Smooth muscle cell (in vitro differentiated cells): ENCODE data around the gene IGFL2. TPM values are rescaled to one million over a fixed set of nuclear protein-coding genes. Genes with fewer than 3 reads are reported as not detected.
"Not testable (repeated sequence)": the region's sequence is repeated elsewhere in the genome, so short reads cannot be mapped to it uniquely, and the experiment has no call there.

Experiments used
- DNase-seq: peaks from one replicate; lab custom pipeline; 2025; ENCODE audit not compliant: unreplicated experiment; lab: John Stamatoyannopoulos, UW
- H2AFZ ChIP-seq: fragments of 200-600 bp; sonication (generic); 2 replicates; pipeline ENCODE4 v1.6.0; 2016; ENCODE audit warnings: antibody characterized with exemption, low read depth, mild to moderate bottlenecking
- H3F3A ChIP-seq: fragments of 200-600 bp; sonication (generic); 2 replicates; pipeline ENCODE4 v1.6.0; 2017; ENCODE audit warnings: antibody characterized with exemption, low read depth
- H3K27ac ChIP-seq: fragments of 200-600 bp; sonication (generic); 2 replicates; pipeline ENCODE4 v1.5.1; 2016; ENCODE audit warnings: low read depth, mild to moderate bottlenecking
- H3K27me3 ChIP-seq: fragments of 200-600 bp; sonication (generic); 2 replicates; pipeline ENCODE4 v1.6.1; 2016; ENCODE audit warnings: low read depth, mild to moderate bottlenecking
- H3K36me3 ChIP-seq: fragments of 200-600 bp; sonication (generic); 2 replicates; pipeline ENCODE4 v1.5.1; 2016; ENCODE audit warnings: low read depth
- H3K4me1 ChIP-seq: fragments of 200-600 bp; sonication (generic); 2 replicates; pipeline ENCODE4 v1.5.1; 2016; ENCODE audit warnings: low read depth
- H3K4me2 ChIP-seq: fragments of 200-600 bp; sonication (generic); 2 replicates; pipeline ENCODE4 v1.6.0; 2016; ENCODE audit warnings: mild to moderate bottlenecking
- H3K4me3 ChIP-seq: fragments of 200-600 bp; sonication (generic); 2 replicates; pipeline ENCODE4 v1.5.1; 2016; ENCODE audit warnings: mild to moderate bottlenecking
- H3K79me2 ChIP-seq: fragments of 200-600 bp; sonication (generic); 2 replicates; pipeline ENCODE4 v1.6.0; 2016; ENCODE audit warnings: low read depth, mild to moderate bottlenecking
- H3K9ac ChIP-seq: fragments of 200-600 bp; sonication (generic); 2 replicates; pipeline ENCODE4 v1.6.0; 2016; ENCODE audit warnings: low read depth
- H3K9me3 ChIP-seq: fragments of 200-600 bp; sonication (generic); replicated peaks from 2 replicates; pipeline ENCODE4 v1.5.1; 2016; ENCODE audit warnings: low read depth
- H4K20me1 ChIP-seq: fragments of 200-600 bp; sonication (generic); 2 replicates; pipeline ENCODE4 v1.6.0; 2016; ENCODE audit warnings: low read depth
- CTCF ChIP-seq: fragments of 200-600 bp; sonication (generic); IDR thresholded peaks from 2 replicates; pipeline ENCODE4 v1.5.1; 2017; ENCODE audit warnings: borderline replicate concordance, mild to moderate bottlenecking, antibody characterized with exemption; ENCODE audit not compliant: insufficient read depth, poor library complexity, severe bottlenecking
- WGBS: methylation state at CpG from one replicate; pipeline ENCODE4 v1.1.7; 2016; ENCODE audit warnings: low lambda C conversion rate; 5-methylcytosine and 5-hydroxymethylcytosine counted together
- polyA plus RNA-seq: library from polyadenylated mRNA; unstranded; fragments of >200 nt; fragmentation: Nextera tagmentation; extraction: Ambion mirVana; gene quantifications from 2 replicates; pipeline ENCODE4 v1.2.1, GENCODE V29; 2016
- total RNA-seq: library from RNA; depleted of rRNA; stranded (reverse); fragments of >200 nt; gene quantifications from 2 replicates; pipeline ENCODE4 v1.2.3, GENCODE V29; 2014

IGFL2 gene
- total and polyA plus RNA-seq, 2 experiments from 2014 or later = 126 to 164 TPM

- no peak for DNase-seq
- Histone ChIP-seq H3K4me3 (no peak overlapping the region), H3K79me2 (no peaks in the 10 kb centered on the region), H3K4me2 (no peak overlapping the region), H3K36me3 (no peaks in the 10 kb centered on the region), H2AFZ (no peak overlapping the region), H3F3A (no peaks in the 10 kb centered on the region), H3K9me3 (no peaks in the 10 kb centered on the region), H3K27me3 (peaks cover 1% of the 10 kb centered on the region), H4K20me1 (no peaks in the 10 kb centered on the region), H3K9ac (no peak overlapping the region), H3K4me1 (no peaks in the 10 kb centered on the region), H3K27ac (no peak overlapping the region)
- TF ChIP-seq CTCF = no peak
- 84% methylated on average over 5 of the region's 5 CpGs for WGBS
Measured at GRCh38 chr19:46204008-46204407, 56.0 kb downstream of the IGFL2 start.

GRCh38 chr19:46205183-46205984 is 57.3 kb downstream of the IGFL2 start:
- H3K4me3 ChIP-seq = no peak overlapping the region
- H2AFZ ChIP-seq = no peak overlapping the region
- TF ChIP-seq CTCF = no peak
- no peaks in the 10 kb centered on the region for H3K9me3 ChIP-seq
- no peaks in the 10 kb centered on the region for H3K79me2 ChIP-seq
- WGBS = 78% methylated on average over 6 of the region's 6 CpGs
- H3K9ac ChIP-seq = no peak overlapping the region
- H3F3A ChIP-seq = no peaks in the 10 kb centered on the region
- no peaks in the 10 kb centered on the region for H3K4me1 ChIP-seq
- no peaks in the 10 kb centered on the region for H4K20me1 ChIP-seq
- DNase-seq = no peak
- no peaks in the 10 kb centered on the region for H3K36me3 ChIP-seq
- no peak overlapping the region for H3K27ac ChIP-seq
- no peak overlapping the region for H3K4me2 ChIP-seq
- no peaks in the 10 kb centered on the region for H3K27me3 ChIP-seq

GRCh38 chr19:46206176-46206575 is 58.1 kb downstream of the IGFL2 start:
- Histone ChIP-seq H3K4me1 (no peaks in the 10 kb centered on the region), H3K79me2 (no peaks in the 10 kb centered on the region), H3K27me3 (no peaks in the 10 kb centered on the region), H4K20me1 (no peaks in the 10 kb centered on the region), H3K36me3 (no peaks in the 10 kb centered on the region), H3K4me2 (no peak overlapping the region), H3K27ac (no peak overlapping the region), H3K4me3 (no peak overlapping the region), H3F3A (no peaks in the 10 kb centered on the region), H2AFZ (no peak overlapping the region), H3K9me3 (no peaks in the 10 kb centered on the region), H3K9ac (no peak overlapping the region)
- WGBS = 84% methylated on average over 5 of the region's 5 CpGs
- no peak for DNase-seq
- no peak for TF ChIP-seq CTCF

GRCh38 chr19:46206682-46207081 is 58.6 kb downstream of the IGFL2 start:
- Histone ChIP-seq H4K20me1 (no peaks in the 10 kb centered on the region), H3K79me2 (no peaks in the 10 kb centered on the region), H3K9ac (no peak overlapping the region), H2AFZ (no peak overlapping the region), H3K4me1 (no peaks in the 10 kb centered on the region), H3K27ac (no peak overlapping the region), H3F3A (no peaks in the 10 kb centered on the region), H3K36me3 (no peaks in the 10 kb centered on the region), H3K27me3 (no peaks in the 10 kb centered on the region), H3K9me3 (no peaks in the 10 kb centered on the region), H3K4me2 (no peak overlapping the region), H3K4me3 (no peak overlapping the region)
- no peak for DNase-seq
- 82% methylated on average over 3 of the region's 3 CpGs for WGBS
- TF ChIP-seq CTCF = no peak

DNA sequence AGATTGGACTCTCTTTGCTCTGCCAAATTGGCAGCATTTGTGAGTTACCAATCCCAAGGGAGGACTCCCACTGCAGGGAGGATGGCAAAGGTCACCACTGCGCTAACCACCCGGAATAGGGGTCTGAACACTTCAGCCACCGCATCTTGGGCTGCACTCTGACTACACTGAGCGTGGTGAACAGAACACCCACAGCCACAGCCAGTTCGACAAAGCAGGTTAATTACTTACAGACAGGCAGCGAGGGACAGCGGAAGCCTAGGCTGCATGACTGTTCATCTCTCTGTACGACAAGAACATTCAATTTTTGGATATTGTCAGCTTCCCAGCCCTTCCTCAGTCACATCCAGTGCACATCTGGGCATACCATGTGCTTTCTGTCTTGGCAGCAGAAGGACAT is 59.8 kb downstream of the IGFL2 start:
- H3K79me2 ChIP-seq, H4K20me1 ChIP-seq, H3K4me1 ChIP-seq, H3K36me3 ChIP-seq, H3K4me3 ChIP-seq, H3K27ac ChIP-seq, H2AFZ ChIP-seq, H3K27me3 ChIP-seq, H3K4me2 ChIP-seq, DNase-seq, H3K9me3 ChIP-seq, H3K9ac ChIP-seq, H3F3A ChIP-seq: not testable (repeated sequence)
- WGBS = 92% methylated on average over 8 of the region's 8 CpGs
